GM23338 (cell line): ENCODE measurements around the gene SPIRE1. TPM values are rescaled to one million over a fixed set of nuclear protein-coding genes. Genes with fewer than 3 reads are reported as not detected.

Experiments
- ATAC-seq: fragments of 200-7000 bp; cut with Tn5 transposase; 3 replicates; pipeline ENCODE4 v1.9.1; 2020
- DNase-seq: peaks from one replicate; pipeline ENCODE4 v3.0.0-alpha.2; 2015; ENCODE audit warnings: low spot score
- H2AFZ ChIP-seq: fragments of 200-600 bp; sonication (generic); 2 replicates; pipeline ENCODE4 v1.8.0; 2016; ENCODE audit warnings: antibody characterized with exemption, mild to moderate bottlenecking, moderate library complexity
- H3F3A ChIP-seq: fragments of 200-600 bp; sonication (generic); replicated peaks from 2 replicates; pipeline ENCODE4 v1.8.0; 2017; ENCODE audit warnings: antibody characterized with exemption, mixed run types, low read depth
- H3K27ac ChIP-seq: fragments of 200-600 bp; sonication (generic); 2 replicates; pipeline ENCODE4 v1.6.1; 2016; ENCODE audit warnings: low read depth
- H3K27me3 ChIP-seq: fragments of 200-600 bp; sonication (generic); 2 replicates; pipeline ENCODE4 v1.8.0; 2016; ENCODE audit warnings: mild to moderate bottlenecking, mixed run types, moderate library complexity; ENCODE audit not compliant: insufficient read depth
- H3K36me3 ChIP-seq: fragments of 200-600 bp; sonication (generic); 2 replicates; pipeline ENCODE4 v1.8.0; 2016; ENCODE audit warnings: mild to moderate bottlenecking; ENCODE audit not compliant: insufficient read depth
- H3K4me1 ChIP-seq: fragments of 200-600 bp; sonication (generic); 2 replicates; pipeline ENCODE4 v1.8.0; 2016; ENCODE audit warnings: mild to moderate bottlenecking, moderate library complexity; ENCODE audit not compliant: insufficient read depth
- H3K4me2 ChIP-seq: fragments of 200-600 bp; sonication (generic); 2 replicates; pipeline ENCODE4 v1.7.1; 2017; ENCODE audit warnings: mixed run types
- H3K4me3 ChIP-seq: fragments of 200-600 bp; sonication (generic); 2 replicates; pipeline ENCODE4 v1.6.1; 2016; ENCODE audit warnings: mixed run types
- H3K79me2 ChIP-seq: fragments of 200-600 bp; sonication (generic); replicated peaks from 2 replicates; pipeline ENCODE4 v1.8.0; 2017; ENCODE audit warnings: mild to moderate bottlenecking; ENCODE audit not compliant: insufficient read depth
- H3K9me2 ChIP-seq: fragments of 200-600 bp; sonication (generic); 2 replicates; pipeline ENCODE4 v1.8.0; 2017; ENCODE audit not compliant: insufficient read depth
- H4K20me1 ChIP-seq: fragments of 200-600 bp; sonication (generic); replicated peaks from 2 replicates; pipeline ENCODE4 v1.8.0; 2017; ENCODE audit warnings: mild to moderate bottlenecking; ENCODE audit not compliant: insufficient read depth
- H3K27ac Mint-ChIP-seq: 2 replicates; pipeline ENCODE4 v1.8.0; 2020; ENCODE audit warnings: inconsistent platforms, mild to moderate bottlenecking, moderate library complexity, mixed read lengths
- H3K27me3 Mint-ChIP-seq: 3 replicates; pipeline ENCODE4 v1.8.0; 2022; ENCODE audit warnings: low read depth, mild to moderate bottlenecking, moderate library complexity, mixed read lengths, inconsistent platforms; ENCODE audit not compliant: insufficient read depth, poor library complexity
- H3K36me3 Mint-ChIP-seq: 3 replicates; pipeline ENCODE4 v1.8.0; 2021; ENCODE audit warnings: low read depth, mild to moderate bottlenecking, inconsistent platforms, moderate library complexity, mixed read lengths
- H3K4me1 Mint-ChIP-seq: 3 replicates; pipeline ENCODE4 v1.8.0; 2020; ENCODE audit warnings: mild to moderate bottlenecking, inconsistent platforms, mixed read lengths
- H3K4me3 Mint-ChIP-seq: 3 replicates; pipeline ENCODE4 v1.8.0; 2021; ENCODE audit warnings: moderate library complexity, mild to moderate bottlenecking, inconsistent platforms, mixed read lengths
- H3K9me3 Mint-ChIP-seq: 3 replicates; pipeline ENCODE4 v1.8.0; 2020; ENCODE audit warnings: moderate library complexity, mild to moderate bottlenecking, inconsistent platforms, mixed read lengths
- CREB1 ChIP-seq: fragments of 250-450 bp; sonication (Bioruptor Pico); IDR thresholded peaks from 2 replicates; pipeline ENCODE4 v1.5.0; 2020; ENCODE audit warnings: low read depth, mild to moderate bottlenecking, moderate library complexity
- CTCF ChIP-seq, 2 experiments: fragments of 200-600 bp in 1 of 2; sonication (generic) in 1 of 2; conservative IDR thresholded peaks; 2 replicates each; pipeline versions ENCODE4 v1.5.1 to v1.6.1; 2016 to 2017; ENCODE audit warnings: antibody characterized with exemption in 2 of 2, low read depth in 2 of 2, mild to moderate bottlenecking in 2 of 2, moderate library complexity in 1 of 2
- ETS1 ChIP-seq: IDR thresholded peaks from 2 replicates; pipeline ENCODE4 v1.6.1; 2016; ENCODE audit warnings: antibody characterized with exemption
- EZH2 ChIP-seq: fragments of 200-600 bp; sonication (generic); IDR thresholded peaks from one replicate; pipeline ENCODE4 v1.8.0; 2017; ENCODE audit warnings: antibody characterized with exemption, mild to moderate bottlenecking, low read depth; ENCODE audit not compliant: unreplicated experiment
- EZH2phosphoT487 ChIP-seq: fragments of 200-600 bp; sonication (generic); IDR thresholded peaks from one replicate; pipeline ENCODE4 v1.8.1; 2018; ENCODE audit warnings: antibody characterized with exemption; ENCODE audit not compliant: unreplicated experiment
- JUNB ChIP-seq: IDR thresholded peaks from one replicate; pipeline ENCODE4 v1.6.1; 2016; ENCODE audit warnings: antibody characterized with exemption; ENCODE audit not compliant: unreplicated experiment
- NANOG ChIP-seq: IDR thresholded peaks from 2 replicates; pipeline ENCODE4 v1.6.1; 2016; ENCODE audit warnings: antibody characterized with exemption, borderline replicate concordance
- POLR2AphosphoS5 ChIP-seq: IDR thresholded peaks from 2 replicates; pipeline ENCODE4 v1.6.1; 2016; ENCODE audit warnings: antibody characterized with exemption, low read depth
- REST ChIP-seq: IDR thresholded peaks from one replicate; pipeline ENCODE4 v1.6.1; 2018; ENCODE audit warnings: antibody characterized with exemption; ENCODE audit not compliant: unreplicated experiment
- STAT1 ChIP-seq: IDR thresholded peaks from one replicate; pipeline ENCODE4 v1.6.1; 2016; ENCODE audit warnings: antibody characterized with exemption; ENCODE audit not compliant: unreplicated experiment
- ZNF114 ChIP-seq: fragments of 250-450 bp; sonication (Bioruptor Pico); IDR thresholded peaks from 2 replicates; pipeline ENCODE4 v1.5.0; 2020; ENCODE audit warnings: mild to moderate bottlenecking, moderate library complexity
- ZNF331 ChIP-seq: fragments of 250-450 bp; sonication (Bioruptor Pico); IDR thresholded peaks from 2 replicates; pipeline ENCODE4 v1.5.0; 2020; ENCODE audit warnings: low read depth, mild to moderate bottlenecking, moderate library complexity
- polyA plus RNA-seq: library from polyadenylated mRNA; unstranded; fragments of >200 nt; fragmentation: Nextera tagmentation; extraction: Ambion mirVana; gene quantifications from 2 replicates; pipeline ENCODE4 v1.2.1, GENCODE V29; 2016
- total RNA-seq: library from RNA; depleted of rRNA; stranded (reverse); fragments of >200 nt; shearing (Covaris generic); gene quantifications from 2 replicates; pipeline ENCODE4 v1.2.3, GENCODE V29; 2014
- TF ChIP-seq, protein P1 (sequence below): fragments of 250-450 bp; sonication (Bioruptor Pico); IDR thresholded peaks from 2 replicates; pipeline ENCODE4 v1.5.0; 2020; ENCODE audit warnings: mild to moderate bottlenecking, moderate library complexity

The SPIRE1 gene
- total and polyA plus RNA-seq, 2 experiments from 2014 or later, result 2.9 to 15.5 TPM

- TF ChIP-seq STAT1 (no peak), REST (no peak), NANOG (no peak), ETS1 (no peak), CREB1 (no peak), POLR2AphosphoS5 (no peak), ZNF331 (CRISPR knock-in tag) (no peak), CTCF (conservative IDR thresholded peaks at IDR 0.05; ENCODE audit: low read depth in 2 of 2) (no peak), EZH2 (no peak), ZNF114 (CRISPR knock-in tag) (no peak), EZH2phosphoT487 (no peak), JUNB (no peak)
- TF ChIP-seq, protein P1, sequence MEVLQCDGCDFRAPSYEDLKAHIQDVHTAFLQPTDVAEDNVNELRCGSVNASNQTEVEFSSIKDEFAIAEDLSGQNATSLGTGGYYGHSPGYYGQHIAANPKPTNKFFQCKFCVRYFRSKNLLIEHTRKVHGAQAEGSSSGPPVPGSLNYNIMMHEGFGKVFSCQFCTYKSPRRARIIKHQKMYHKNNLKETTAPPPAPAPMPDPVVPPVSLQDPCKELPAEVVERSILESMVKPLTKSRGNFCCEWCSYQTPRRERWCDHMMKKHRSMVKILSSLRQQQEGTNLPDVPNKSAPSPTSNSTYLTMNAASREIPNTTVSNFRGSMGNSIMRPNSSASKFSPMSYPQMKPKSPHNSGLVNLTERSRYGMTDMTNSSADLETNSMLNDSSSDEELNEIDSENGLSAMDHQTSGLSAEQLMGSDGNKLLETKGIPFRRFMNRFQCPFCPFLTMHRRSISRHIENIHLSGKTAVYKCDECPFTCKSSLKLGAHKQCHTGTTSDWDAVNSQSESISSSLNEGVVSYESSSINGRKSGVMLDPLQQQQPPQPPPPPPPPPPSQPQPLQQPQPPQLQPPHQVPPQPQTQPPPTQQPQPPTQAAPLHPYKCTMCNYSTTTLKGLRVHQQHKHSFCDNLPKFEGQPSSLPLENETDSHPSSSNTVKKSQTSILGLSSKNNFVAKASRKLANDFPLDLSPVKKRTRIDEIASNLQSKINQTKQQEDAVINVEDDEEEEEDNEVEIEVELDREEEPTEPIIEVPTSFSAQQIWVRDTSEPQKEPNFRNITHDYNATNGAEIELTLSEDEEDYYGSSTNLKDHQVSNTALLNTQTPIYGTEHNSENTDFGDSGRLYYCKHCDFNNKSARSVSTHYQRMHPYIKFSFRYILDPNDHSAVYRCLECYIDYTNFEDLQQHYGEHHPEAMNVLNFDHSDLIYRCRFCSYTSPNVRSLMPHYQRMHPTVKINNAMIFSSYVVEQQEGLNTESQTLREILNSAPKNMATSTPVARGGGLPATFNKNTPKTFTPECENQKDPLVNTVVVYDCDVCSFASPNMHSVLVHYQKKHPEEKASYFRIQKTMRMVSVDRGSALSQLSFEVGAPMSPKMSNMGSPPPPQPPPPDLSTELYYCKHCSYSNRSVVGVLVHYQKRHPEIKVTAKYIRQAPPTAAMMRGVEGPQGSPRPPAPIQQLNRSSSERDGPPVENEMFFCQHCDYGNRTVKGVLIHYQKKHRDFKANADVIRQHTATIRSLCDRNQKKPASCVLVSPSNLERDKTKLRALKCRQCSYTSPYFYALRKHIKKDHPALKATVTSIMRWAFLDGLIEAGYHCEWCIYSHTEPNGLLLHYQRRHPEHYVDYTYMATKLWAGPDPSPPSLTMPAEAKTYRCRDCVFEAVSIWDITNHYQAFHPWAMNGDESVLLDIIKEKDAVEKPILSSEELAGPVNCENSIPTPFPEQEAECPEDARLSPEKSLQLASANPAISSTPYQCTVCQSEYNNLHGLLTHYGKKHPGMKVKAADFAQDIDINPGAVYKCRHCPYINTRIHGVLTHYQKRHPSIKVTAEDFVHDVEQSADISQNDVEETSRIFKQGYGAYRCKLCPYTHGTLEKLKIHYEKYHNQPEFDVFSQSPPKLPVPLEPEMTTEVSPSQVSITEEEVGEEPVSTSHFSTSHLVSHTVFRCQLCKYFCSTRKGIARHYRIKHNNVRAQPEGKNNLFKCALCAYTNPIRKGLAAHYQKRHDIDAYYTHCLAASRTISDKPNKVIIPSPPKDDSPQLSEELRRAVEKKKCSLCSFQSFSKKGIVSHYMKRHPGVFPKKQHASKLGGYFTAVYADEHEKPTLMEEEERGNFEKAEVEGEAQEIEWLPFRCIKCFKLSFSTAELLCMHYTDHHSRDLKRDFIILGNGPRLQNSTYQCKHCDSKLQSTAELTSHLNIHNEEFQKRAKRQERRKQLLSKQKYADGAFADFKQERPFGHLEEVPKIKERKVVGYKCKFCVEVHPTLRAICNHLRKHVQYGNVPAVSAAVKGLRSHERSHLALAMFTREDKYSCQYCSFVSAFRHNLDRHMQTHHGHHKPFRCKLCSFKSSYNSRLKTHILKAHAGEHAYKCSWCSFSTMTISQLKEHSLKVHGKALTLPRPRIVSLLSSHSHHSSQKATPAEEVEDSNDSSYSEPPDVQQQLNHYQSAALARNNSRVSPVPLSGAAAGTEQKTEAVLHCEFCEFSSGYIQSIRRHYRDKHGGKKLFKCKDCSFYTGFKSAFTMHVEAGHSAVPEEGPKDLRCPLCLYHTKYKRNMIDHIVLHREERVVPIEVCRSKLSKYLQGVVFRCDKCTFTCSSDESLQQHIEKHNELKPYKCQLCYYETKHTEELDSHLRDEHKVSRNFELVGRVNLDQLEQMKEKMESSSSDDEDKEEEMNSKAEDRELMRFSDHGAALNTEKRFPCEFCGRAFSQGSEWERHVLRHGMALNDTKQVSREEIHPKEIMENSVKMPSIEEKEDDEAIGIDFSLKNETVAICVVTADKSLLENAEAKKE (CRISPR knock-in tag), result no peak
- Histone ChIP-seq H3K9me2 (no peaks in the 10 kb centered on the region), H3K36me3 (no peaks in the 10 kb centered on the region), H3F3A (no peaks in the 10 kb centered on the region), H3K4me3 (no peak overlapping the region), H2AFZ (no peak overlapping the region), H3K27me3 (no peaks in the 10 kb centered on the region), H3K27ac (no peak overlapping the region), H3K4me2 (no peak overlapping the region), H3K4me1 (no peaks in the 10 kb centered on the region), H3K79me2 (no peaks in the 10 kb centered on the region), H4K20me1 (no peaks in the 10 kb centered on the region)
- H3K27ac Mint-ChIP-seq, result 0 out of 2 replicates have a peak overlapping the region, but pooled peaks have one; percentile 0
- no peak overlapping the region for H3K4me3 Mint-ChIP-seq
- DNase-seq (no peak), ATAC-seq (no peak)
- no peaks in the 10 kb centered on the region for H3K9me3 Mint-ChIP-seq
- no peaks in the 10 kb centered on the region for H3K27me3 Mint-ChIP-seq
- H3K36me3 Mint-ChIP-seq, result peaks cover 20% of the 10 kb centered on the region; the same call in 2 of the 3 replicates
- no peaks in the 10 kb centered on the region for H3K4me1 Mint-ChIP-seq
Observed at GRCh38 chr18:12491611-12492435, 166.1 kb downstream of the SPIRE1 start.
